WTC11 (cell line): ENCODE data around the gene NEDD4L.

Experiments used
- ATF2 ChIP-seq: sonication (generic); formaldehyde crosslinking; IDR thresholded peaks from 2 replicates; pipeline ENCODE4 v1.8.1; 2022; ENCODE audit warnings: low read depth, missing genetic modification reagents, borderline replicate concordance
- CTCF ChIP-seq: fragments of 200-600 bp; IDR thresholded peaks from 2 replicates; pipeline ENCODE4 v1.8.0; 2022; ENCODE audit warnings: antibody characterized with exemption
- ELF4 ChIP-seq: sonication (generic); formaldehyde crosslinking; IDR thresholded peaks from 2 replicates; pipeline ENCODE4 v1.8.1; 2022; ENCODE audit warnings: low read depth, mild to moderate bottlenecking, moderate library complexity, missing genetic modification reagents
- ETV6 ChIP-seq: sonication (generic); formaldehyde crosslinking; IDR thresholded peaks from 2 replicates; pipeline ENCODE4 v1.8.1; 2022; ENCODE audit warnings: mild to moderate bottlenecking, missing genetic modification reagents
- NFE2L1 ChIP-seq: sonication (generic); formaldehyde crosslinking; IDR thresholded peaks from 2 replicates; pipeline ENCODE4 v1.8.1; 2023; ENCODE audit warnings: missing genetic modification reagents
- SP1 ChIP-seq: sonication (generic); formaldehyde crosslinking; conservative IDR thresholded peaks from 2 replicates; pipeline ENCODE4 v1.8.1; 2022; ENCODE audit warnings: missing genetic modification reagents

- TF ChIP-seq CTCF (no peak), ATF2 (CRISPR knock-in tag) (no peak), ETV6 (no peak), SP1 (no peak), ELF4 (CRISPR knock-in tag) (no peak), NFE2L1 (CRISPR knock-in tag) (no peak)
Observed at GRCh38 chr18:58253871-58254270, 209.8 kb downstream of the NEDD4L start.
